Stimulated activated CD4-positive, alpha-beta T cell treated with anti-CD3 and anti-CD28 coated beads, TNF-alpha, amount 100 ng/mL, for 4 hours (primary cell): ENCODE results near the gene TECTA.
"Not testable (repeated sequence)": the region's sequence is repeated elsewhere in the genome, so short reads cannot be mapped to it uniquely, and the experiment has no call there.

Experiments
- DNase-seq, 3 experiments: peaks; one replicate each; pipeline ENCODE4 v3.0.0-alpha.2; 2020; ENCODE audit warnings: low read depth in 3 of 3

The TECTA gene

GRCh38 chr11:121095561-121095960, 5.5 kb upstream of the TECTA start:
- no peak for DNase-seq

DNA sequence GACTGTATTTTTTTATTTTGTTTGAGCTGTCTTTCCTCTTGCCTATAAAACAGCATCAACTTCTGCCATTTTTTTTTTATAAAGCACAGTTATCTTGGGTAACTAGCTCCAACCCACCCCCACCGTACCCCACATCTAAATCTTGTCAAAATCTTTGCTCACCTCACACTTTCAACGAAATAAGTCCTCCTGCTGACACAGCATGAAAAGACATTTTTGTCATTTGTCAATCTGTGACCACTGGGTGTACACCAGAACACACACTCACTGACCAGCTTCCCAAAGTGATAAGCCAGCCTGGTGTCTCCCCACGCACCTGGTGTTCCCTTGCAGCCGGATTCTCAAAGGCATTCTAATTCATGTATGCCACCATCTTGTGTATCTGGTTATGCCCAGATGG, 1.7 kb upstream of the TECTA start:
- DNase-seq: no peak

DNA sequence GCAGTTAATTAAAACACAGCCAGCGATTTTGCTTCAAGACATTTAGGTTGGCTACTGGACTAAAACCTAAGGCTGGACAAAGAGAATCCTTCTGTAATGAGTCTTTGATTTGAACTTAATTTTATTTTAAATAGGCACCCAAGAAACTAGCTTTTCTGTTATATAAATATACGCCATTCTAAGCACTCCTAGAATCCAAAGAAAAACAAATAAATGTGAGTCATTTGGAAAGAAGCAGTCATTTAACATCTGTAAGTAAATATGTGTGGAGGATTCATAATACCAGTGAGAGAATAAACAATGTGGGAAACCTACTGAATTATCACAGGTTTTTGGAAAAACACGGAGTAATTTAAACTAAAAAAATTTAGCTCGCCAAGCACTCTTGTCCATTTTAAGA, 1.2 kb upstream of the TECTA start:
- no peak for DNase-seq

- DNase-seq: no peak
Measured at GRCh38 chr11:121104312-121104762, 3.3 kb downstream of the TECTA start.

DNA sequence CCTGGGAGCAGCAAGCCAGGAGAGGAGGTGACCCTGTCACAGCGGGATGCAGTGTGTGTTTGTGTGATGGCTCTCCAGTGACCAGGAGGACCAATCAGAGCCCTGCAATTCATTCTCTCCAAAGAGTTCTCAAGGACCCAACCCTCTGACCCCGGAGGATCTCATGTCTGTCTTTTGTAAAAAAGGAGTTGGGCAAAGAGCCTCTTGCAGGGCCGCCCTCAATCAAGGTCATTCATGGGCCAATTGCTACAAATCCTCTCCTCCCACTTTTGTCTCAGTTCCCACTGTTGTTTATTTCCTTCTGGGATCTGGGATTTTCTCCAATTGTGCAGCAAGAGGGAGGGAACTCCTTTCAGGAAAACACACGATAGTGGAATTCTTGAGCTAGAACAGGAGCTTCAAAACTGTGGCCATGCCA, 4.0 kb downstream of the TECTA start:
- DNase-seq: no peak

- no peak for DNase-seq
Measured at GRCh38 chr11:121105481-121106195, 4.6 kb downstream of the TECTA start.

- no peak for DNase-seq
Measured at GRCh38 chr11:121106812-121107211, 5.8 kb downstream of the TECTA start.

DNA sequence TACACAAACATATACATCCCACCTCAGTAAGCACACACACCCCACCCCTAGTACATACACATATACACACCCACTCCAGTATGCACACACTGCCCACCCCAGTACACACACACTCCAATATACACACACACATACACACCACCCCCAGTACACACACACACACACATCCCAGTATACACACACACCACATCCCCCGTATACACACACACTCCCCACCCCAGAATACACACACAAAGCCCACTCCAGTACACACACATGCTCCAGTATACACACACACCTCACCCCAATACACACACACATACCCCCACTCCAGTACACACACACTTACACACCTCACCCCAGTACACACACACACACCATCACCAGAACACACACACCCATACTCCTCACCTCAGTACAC, 7.4 kb downstream of the TECTA start:
- no peak for DNase-seq

- no peak for DNase-seq
Measured at GRCh38 chr11:121109471-121109870, 8.4 kb downstream of the TECTA start.

DNA sequence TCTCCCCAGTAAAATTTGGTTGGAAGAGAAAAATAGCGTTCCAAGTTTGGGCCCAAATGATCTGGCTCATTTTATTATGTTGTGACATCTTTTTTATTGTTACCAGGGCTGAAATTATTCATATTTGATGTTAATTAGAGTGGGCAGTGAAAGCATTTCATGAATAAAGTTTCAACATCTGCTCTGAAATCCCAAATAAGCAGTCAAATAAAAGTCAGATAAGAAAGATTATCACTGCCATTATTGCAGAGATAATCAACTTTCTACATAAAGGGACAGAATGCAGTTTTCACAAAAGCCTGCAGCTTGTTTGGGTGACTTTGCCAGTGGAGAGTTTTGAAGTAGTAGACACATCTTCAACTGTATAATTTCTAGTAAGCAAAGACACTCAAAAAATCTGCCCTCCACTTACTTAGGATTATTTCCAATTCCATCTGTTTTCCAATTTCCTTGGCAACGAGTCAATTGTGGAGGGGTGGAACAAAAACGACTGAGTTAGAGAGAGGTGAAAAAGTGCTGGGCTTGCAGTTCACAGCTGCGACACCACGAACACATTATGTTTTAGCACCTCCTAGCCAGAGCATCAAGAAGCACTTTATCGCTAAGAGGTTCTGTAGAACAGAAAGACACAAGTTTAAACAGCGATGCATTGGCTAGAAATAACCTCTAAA, 9.0 kb downstream of the TECTA start:
- DNase-seq: no peak

- DNase-seq: no peak
Measured at GRCh38 chr11:121110871-121111724, 10.1 kb downstream of the TECTA start.

DNA sequence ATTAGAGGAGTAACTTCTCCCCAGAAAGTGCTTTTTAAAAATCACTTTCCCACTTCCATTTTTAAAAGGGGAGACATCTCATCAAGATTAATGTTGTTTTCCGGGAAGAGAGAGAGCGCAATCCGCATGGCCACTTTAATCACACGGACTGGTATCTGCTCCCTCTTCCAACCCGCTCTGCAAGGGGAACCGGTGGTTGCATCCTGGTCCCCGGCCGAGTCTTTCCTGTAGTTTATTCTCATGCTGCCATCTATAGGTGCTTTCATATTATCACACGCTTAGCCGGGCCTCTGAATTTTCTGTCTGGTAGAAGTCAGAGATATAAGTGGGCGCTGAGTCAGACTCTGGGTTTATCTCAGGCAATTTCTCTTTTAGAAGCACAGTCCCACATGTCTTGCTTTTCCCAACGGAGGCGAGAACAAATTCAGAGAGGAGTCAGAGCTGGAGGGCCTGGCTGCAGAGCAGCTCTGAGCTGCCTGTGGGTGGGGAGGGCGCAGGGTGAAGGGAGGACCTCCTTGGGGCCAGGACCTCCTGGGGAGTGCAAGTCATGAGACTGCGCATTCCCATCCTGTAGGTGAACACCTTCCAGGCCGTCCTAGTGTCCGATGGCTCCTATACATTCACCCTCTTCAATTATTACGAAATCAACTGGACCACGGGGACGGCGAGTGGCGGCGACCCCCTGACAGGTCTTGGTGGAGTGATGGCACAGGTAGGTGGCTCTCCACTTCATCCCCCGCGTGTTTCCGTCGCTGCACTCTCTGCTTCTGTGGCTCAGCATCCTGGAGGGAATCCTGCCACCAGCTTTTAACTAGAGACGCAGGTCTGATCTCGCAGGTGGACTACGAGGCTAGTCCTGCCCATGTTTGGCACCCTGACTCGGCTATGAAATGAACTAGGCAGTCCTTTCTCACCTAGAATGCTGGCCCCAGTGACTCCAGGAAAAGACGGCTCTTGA, 11.7 kb downstream of the TECTA start:
- peak in 2 of 3 experiments; percentile 2 to 3 for DNase-seq

DNA sequence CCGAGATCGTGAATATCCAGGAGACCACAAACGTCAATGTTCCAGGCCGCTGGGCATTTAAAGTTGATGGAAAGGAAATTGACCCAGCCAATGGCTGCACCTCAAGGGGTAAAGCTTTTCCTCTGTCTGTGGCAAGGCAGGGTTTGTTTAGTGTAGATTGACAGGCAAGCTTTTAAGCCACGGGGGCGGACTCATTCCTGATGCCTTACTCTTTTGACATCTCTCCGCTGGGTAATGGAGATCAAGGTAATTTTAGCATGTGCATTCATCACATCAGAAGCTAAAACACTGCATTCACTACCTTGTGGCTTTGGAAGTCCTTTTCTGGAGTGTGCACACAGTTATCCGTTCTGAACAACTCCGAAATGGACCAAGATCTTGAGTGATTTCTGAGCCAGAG, 12.6 kb downstream of the TECTA start:
- no peak for DNase-seq

DNA sequence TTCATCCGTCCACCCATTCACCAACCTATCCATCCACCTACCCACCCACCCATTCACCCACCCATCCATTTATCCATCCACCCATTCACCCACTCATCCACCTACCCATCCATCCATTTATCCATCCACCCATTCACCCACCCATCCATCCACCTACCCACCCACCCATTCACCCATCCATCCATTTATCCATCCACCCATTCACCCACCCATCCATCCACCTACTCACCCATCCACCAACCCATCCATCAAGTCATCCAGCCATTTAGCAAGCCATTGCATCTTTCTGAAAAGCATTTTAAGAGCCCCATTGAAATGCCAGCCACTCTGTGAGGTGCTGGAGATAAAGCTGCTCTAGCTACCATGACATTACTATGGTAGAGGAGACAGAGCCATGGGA, 14.0 kb downstream of the TECTA start:
- not testable (repeated sequence) for DNase-seq

GRCh38 chr11:121117788-121118187, 16.7 kb downstream of the TECTA start:
- DNase-seq: no peak

DNA sequence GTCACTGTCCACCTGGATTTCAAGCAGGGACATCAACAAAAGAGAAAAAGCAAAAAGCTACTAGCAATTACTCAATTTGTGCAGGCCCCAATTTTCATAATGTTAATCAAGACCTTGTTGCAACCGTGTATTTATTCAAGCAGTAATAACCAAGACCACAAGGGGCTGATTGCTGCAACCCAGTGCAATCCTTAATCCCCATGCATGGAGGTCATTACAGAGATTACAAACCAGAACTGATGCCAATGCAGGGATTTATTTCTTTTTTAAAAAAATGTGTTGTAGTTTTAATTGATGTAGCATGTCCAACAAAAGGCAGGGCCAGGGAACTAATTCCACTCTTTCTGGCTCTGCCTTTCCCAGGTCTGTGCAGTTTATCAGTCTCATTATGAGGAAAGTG, 18.4 kb downstream of the TECTA start:
- no peak for DNase-seq

DNA sequence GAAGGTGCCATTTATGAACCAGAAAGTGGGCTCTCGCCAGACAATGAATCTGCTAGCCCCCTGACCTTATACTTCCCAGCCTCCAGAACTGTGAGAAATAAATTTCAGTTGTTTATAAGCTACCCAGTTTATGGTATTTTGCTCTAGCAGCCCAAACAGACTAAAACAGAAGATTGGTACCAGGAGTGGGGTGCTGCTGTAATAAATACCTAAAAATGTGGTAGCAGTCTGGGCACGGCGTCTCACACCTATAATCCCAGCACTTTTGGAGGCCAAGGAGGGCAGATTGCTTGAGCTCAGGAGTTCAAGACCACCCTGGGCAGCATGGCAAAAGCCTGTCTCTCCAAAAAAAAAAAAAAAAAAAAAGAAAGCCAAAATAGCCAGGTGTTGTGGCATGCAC, 21.3 kb downstream of the TECTA start:
- DNase-seq: no peak

DNA sequence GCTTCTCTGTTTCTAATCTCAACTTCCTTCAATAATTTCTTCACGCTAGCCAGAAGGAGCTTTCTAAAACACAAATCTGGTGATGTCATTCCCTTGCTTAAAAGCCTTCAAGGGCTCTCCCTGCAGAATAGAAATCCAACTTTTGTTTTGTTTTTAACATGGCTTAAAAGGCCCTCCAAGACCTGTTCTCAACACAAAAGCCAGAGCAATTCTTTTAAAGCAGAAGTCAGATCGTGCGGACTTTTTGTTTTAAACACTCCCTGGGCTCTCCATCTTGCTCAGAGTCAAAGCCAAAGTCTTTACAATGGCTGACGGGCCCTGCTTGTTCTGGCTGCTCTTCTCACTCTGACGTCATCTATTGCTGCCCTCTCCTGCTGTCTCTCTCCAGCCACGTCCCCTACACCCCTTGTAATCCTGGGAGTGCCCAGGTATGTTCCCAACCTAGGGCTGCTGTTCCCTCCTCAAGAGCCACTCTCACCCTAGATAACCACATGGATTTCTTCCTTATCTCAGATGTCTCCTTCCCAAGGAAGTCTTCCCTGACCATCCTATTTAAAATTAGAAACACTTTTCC, 22.5 kb downstream of the TECTA start:
- no peak for DNase-seq

GRCh38 chr11:121127809-121128208, 26.8 kb downstream of the TECTA start:
- DNase-seq: no peak

DNA sequence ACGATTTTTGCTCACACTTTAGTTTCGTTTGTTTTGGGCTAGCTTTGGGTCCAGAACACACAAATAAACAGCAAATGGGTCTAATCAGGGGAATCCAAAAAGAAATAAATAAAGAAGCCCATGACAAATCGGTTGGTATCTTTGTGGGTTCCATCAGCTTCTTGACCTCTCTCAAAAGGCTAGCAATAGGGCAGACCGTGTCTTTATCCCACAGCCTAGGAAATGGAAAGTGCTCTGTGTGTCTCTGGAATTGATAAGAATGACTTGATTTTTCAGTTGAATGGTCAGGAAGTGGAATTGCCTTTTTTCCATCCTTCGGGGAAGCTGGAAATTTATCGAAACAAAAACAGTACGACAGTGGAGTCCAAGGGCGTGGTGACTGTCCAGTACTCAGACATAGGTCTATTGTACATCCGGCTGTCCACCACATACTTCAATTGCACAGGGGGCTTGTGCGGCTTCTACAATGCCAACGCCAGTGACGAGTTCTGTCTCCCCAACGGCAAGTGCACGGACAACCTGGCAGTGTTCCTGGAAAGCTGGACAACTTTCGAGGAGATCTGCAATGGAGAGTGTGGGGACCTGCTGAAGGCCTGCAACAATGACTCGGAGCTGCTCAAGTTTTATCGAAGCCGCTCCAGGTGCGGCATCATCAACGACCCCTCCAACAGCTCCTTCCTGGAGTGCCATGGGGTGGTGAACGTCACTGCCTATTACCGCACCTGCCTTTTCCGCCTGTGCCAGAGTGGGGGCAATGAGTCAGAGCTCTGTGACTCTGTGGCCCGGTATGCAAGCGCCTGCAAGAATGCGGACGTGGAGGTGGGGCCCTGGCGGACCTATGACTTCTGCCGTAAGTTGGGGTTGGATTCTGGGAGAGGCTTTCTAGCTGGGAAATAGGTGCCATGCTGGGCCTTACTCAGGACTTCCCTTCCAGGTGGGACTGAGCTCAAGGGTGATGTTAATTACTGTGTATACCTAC, 28.6 kb downstream of the TECTA start:
- no peak for DNase-seq
